Bronchial epithelial cell (primary cell): ENCODE data around the gene SOBP. TPM values are rescaled to one million over a fixed set of nuclear protein-coding genes. Genes with fewer than 3 reads are reported as not detected.

Source experiments
- DNase-seq: peaks from one replicate; pipeline ENCODE4 v3.0.0-alpha.2; 2010; ENCODE audit warnings: low read depth
- FAIRE-seq: peaks from 2 replicates; lab custom pipeline; 2011; peaks lifted over from hg19 to GRCh38; lab: Jason Lieb, UNC
- H3K27me3 ChIP-seq: 2 replicates; pipeline ENCODE4 v1.5.1; 2011; ENCODE audit warnings: low read length; ENCODE audit not compliant: control insufficient read depth, insufficient read depth
- H3K36me3 ChIP-seq: 2 replicates; pipeline ENCODE4 v1.5.1; 2011; ENCODE audit warnings: low read length; ENCODE audit not compliant: control insufficient read depth, insufficient read depth
- H3K4me3 ChIP-seq: 2 replicates; pipeline ENCODE4 v1.5.1; 2011; ENCODE audit warnings: mild to moderate bottlenecking, low read depth, low read length, control low read depth
- total RNA-seq: library from RNA; depleted of rRNA; stranded (reverse); fragments of >200 nt; gene quantifications from 2 replicates; pipeline ENCODE4 v1.2.1, GENCODE V29; 2014
- TF ChIP-seq, protein P1 (sequence below): IDR thresholded peaks from 2 replicates; pipeline ENCODE4 v1.5.1; 2011; ENCODE audit warnings: mild to moderate bottlenecking, moderate library complexity, low read length, control low read depth, inconsistent platforms; ENCODE audit not compliant: insufficient read depth, severe bottlenecking

The SOBP gene
- total RNA-seq, 1 donor from 2014 or later, result 0.26 TPM

DNA sequence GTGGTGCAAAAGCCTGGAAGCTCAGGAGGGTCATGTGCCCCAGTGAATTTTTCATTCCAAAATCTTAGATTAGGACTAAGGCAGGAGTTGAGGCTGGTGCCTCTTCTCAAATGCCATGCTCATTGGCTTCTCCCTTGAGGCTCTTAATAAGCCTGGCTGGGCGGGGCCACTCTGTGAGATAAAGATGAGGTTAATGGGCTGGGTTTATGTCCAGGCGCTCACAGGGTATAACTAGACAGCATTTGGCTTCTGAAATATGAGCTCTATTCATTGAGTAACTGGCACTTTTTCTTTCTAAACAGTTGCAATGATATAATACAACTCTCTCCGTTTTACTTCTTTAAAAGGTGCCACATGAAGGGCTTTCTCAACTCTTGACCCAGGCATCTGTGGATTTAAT lies 177.9 kb downstream of the SOBP start:
- H3K27me3 ChIP-seq, result no peaks in the 10 kb centered on the region
- TF ChIP-seq, protein P1, sequence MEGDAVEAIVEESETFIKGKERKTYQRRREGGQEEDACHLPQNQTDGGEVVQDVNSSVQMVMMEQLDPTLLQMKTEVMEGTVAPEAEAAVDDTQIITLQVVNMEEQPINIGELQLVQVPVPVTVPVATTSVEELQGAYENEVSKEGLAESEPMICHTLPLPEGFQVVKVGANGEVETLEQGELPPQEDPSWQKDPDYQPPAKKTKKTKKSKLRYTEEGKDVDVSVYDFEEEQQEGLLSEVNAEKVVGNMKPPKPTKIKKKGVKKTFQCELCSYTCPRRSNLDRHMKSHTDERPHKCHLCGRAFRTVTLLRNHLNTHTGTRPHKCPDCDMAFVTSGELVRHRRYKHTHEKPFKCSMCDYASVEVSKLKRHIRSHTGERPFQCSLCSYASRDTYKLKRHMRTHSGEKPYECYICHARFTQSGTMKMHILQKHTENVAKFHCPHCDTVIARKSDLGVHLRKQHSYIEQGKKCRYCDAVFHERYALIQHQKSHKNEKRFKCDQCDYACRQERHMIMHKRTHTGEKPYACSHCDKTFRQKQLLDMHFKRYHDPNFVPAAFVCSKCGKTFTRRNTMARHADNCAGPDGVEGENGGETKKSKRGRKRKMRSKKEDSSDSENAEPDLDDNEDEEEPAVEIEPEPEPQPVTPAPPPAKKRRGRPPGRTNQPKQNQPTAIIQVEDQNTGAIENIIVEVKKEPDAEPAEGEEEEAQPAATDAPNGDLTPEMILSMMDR, result no peak
- no peak for DNase-seq
- H3K4me3 ChIP-seq, result no peak overlapping the region
- H3K36me3 ChIP-seq, result no peaks in the 10 kb centered on the region
- FAIRE-seq, result no peak

DNA sequence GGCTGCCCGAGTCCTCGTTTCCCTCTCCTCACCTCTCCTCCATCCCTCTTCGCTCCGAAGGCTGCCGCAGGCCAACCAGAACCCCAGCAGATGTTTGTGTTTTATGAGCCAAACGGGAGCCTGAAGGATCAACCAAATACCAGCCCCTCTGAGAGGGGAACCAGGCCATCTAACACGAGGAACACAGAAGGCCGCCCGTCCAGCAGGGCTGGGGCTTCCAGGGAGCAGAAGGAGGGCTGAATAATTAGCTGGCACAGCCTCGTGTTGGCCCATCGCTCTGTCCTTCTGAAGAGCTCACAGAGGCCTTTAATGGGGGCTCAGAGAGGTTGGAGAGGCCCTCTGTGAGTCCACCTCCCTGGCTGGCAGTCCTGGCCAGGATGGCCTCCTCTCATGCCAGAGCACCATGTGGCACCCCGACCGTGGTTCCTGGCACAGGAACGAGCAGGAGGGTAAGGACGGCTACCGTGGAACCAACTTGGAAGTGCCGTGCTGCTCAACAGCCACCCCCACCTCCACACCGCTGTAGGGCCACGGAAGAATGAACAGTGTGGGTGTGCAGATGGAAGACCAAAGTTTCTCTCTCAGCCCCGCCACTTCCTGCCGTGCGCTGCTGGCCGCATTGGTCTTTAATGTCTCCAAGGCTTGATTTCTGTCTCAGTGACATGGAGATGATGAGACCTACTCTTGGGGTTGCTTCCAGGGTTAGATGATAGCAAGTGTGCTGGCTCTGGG lies 179.0 kb downstream of the SOBP start:
- Histone ChIP-seq H3K27me3 (no peaks in the 10 kb centered on the region), H3K4me3 (no peak overlapping the region), H3K36me3 (no peaks in the 10 kb centered on the region)
- DNase-seq, result no peak
- FAIRE-seq, result no peak
- TF ChIP-seq, protein P1, result no peak

DNA sequence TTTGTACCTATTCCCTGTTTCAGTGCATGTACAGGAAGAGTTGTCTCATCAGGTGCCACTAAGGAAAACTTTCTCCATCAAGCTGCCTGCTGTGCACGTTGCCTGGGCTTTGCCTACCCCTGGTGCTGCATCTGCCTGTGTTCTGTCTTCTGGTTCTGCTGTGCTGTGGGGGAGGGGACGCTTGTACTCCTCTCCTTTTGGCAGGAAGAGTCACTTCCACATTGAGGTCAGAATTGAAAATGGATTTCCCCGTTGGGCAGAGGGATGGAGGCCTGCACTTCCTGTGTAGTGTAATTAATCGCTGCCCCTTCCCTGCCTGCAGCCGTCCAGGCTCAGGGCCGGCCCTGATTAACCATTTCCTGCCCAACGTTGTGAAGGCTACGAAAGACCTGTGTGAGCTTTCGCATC lies 180.9 kb downstream of the SOBP start:
- Histone ChIP-seq H3K27me3 (no peaks in the 10 kb centered on the region), H3K4me3 (no peak overlapping the region), H3K36me3 (no peaks in the 10 kb centered on the region)
- TF ChIP-seq, protein P1, result no peak
- FAIRE-seq (no peak), DNase-seq (no peak)

DNA sequence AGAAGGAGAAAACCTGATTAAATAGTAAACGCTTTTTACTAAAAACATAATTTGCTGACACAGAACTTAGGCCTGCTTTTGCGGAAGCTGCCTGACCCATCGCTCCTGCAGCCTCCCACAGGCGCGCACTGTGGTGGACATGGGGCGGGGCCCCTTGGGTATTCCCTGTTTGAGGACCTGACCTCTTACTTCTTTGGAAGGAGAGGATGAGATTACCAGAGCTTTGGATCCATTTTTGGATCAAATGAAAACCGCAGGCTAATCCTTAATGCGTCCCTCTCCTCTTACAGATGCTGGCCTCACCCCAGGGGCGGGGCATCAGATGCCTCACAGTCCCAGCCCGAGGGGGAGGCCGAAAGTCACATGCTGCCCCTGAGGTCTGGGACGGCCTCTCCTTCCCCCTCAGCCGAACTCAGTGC lies 183.2 kb downstream of the SOBP start:
- Histone ChIP-seq H3K27me3 (no peaks in the 10 kb centered on the region), H3K36me3 (no peaks in the 10 kb centered on the region), H3K4me3 (no peak overlapping the region)
- no peak for DNase-seq
- FAIRE-seq, result no peak
- TF ChIP-seq, protein P1, result no peak

DNA sequence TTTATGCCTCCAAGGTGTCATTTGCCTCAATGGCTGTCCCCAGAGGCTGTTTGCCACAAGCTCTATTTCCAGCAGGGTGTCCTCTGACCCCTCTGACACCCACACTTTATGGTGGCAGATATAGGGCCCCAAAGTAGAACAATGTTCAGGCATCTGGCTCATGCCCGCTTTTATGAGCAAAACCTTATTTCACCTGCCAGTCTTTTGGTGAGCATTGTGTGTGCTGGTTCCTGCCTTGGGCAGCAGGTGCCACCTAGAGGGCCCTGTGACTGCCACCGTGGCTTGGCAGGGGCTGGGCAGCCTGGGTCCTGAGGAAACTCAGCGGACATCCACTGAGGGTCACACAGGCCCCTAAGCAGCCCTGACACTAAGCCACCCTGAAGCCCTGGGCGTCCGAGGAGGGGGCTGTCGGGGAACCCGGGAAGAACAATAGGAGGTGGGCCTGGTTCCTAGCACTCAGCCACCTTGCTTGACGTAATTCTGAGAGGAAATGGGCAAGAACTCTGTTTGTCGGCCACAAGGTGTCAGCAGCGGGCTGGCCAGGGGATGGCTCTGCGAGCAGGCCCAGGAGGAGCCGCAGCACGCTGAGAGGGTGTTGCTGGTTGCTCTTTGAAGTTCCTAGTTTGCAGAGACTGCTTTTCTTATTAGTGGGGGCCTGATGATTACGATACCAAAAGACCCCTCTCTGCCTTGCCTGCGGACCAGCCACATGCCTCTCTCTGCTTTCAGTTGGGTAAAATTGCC lies 185.2 kb downstream of the SOBP start:
- H3K36me3 ChIP-seq, result no peaks in the 10 kb centered on the region
- FAIRE-seq, result peak; percentile 23
- H3K4me3 ChIP-seq, result peak overlapping the region; percentile 35
- TF ChIP-seq, protein P1, result peak; percentile 90
- DNase-seq, result peak; percentile 66
- no peaks in the 10 kb centered on the region for H3K27me3 ChIP-seq
